ENCODE measurements around the gene FOXP1. TPM values are rescaled to one million over a fixed set of nuclear protein-coding genes. Genes with fewer than 3 reads are reported as not detected.

FOXP1 gene
- polyA plus RNA-seq, 1 donor from 2014 or later = 5.6 TPM

DNA sequence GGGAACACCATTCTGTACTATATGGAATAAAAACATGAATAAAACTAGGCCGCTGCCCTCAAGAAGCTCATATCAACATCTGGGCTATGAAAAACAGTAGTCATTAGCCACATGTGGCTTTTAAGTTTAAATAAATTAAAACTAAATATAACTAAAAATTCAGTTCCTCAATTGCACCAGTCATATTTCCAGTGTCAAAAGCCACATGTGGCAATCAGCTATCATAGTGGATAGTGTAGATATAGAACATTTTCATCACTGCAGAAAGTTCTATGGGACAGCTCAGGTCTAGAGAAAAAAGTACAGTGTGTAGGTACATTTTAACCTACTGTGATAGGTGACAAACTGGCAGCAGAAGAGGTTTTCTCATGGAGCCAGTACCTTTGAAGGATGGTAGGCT, 261.4 kb downstream of the FOXP1 start:
- Histone ChIP-seq H3K4me2 (ENCODE audit: low read length) (no peak overlapping the region), H2AFZ (ENCODE audit: low read depth, low read length) (no peak overlapping the region), H3K27ac (ENCODE audit: low read length) (no peak overlapping the region), H3K9me3 (ENCODE audit: low read length) (no peaks in the 10 kb centered on the region), H3K9ac (ENCODE audit: low read length) (no peak overlapping the region), H3K4me3 (ENCODE audit: low read length) (no peak overlapping the region), H3F3A (ENCODE audit: insufficient read depth, low read length, poor library complexity, severe bottlenecking) (no peaks in the 10 kb centered on the region), H3K9me2 (ENCODE audit: insufficient read depth, low read length) (no peaks in the 10 kb centered on the region), H3K36me3 (ENCODE audit: insufficient read depth, low read length) (no peaks in the 10 kb centered on the region), H4K20me1 (ENCODE audit: insufficient read depth) (no peaks in the 10 kb centered on the region), H3K27me3 (ENCODE audit: insufficient read depth, low read depth, low read length) (no peaks in the 10 kb centered on the region), H3K79me2 (replicated peaks; ENCODE audit: insufficient read depth, low read length) (no peaks in the 10 kb centered on the region)
- TF ChIP-seq TAF1 (IDR thresholded peaks at IDR 0.05; ENCODE audit: low read depth) (no peak), RAD21 (conservative IDR thresholded peaks at IDR 0.05) (no peak), SMC3 (conservative IDR thresholded peaks at IDR 0.05; ENCODE audit: poor library complexity) (no peak), POLR2AphosphoS5 (IDR thresholded peaks at IDR 0.05) (no peak), EP300 (conservative IDR thresholded peaks at IDR 0.05; ENCODE audit: poor library complexity, severe bottlenecking) (no peak), EZH2 (IDR thresholded peaks at IDR 0.05; ENCODE audit: borderline replicate concordance, insufficient read depth, low read length, poor library complexity, severe bottlenecking) (no peak), MXI1 (conservative IDR thresholded peaks at IDR 0.05; ENCODE audit: poor library complexity, severe bottlenecking) (no peak)
- TF ChIP-seq, protein P1, sequence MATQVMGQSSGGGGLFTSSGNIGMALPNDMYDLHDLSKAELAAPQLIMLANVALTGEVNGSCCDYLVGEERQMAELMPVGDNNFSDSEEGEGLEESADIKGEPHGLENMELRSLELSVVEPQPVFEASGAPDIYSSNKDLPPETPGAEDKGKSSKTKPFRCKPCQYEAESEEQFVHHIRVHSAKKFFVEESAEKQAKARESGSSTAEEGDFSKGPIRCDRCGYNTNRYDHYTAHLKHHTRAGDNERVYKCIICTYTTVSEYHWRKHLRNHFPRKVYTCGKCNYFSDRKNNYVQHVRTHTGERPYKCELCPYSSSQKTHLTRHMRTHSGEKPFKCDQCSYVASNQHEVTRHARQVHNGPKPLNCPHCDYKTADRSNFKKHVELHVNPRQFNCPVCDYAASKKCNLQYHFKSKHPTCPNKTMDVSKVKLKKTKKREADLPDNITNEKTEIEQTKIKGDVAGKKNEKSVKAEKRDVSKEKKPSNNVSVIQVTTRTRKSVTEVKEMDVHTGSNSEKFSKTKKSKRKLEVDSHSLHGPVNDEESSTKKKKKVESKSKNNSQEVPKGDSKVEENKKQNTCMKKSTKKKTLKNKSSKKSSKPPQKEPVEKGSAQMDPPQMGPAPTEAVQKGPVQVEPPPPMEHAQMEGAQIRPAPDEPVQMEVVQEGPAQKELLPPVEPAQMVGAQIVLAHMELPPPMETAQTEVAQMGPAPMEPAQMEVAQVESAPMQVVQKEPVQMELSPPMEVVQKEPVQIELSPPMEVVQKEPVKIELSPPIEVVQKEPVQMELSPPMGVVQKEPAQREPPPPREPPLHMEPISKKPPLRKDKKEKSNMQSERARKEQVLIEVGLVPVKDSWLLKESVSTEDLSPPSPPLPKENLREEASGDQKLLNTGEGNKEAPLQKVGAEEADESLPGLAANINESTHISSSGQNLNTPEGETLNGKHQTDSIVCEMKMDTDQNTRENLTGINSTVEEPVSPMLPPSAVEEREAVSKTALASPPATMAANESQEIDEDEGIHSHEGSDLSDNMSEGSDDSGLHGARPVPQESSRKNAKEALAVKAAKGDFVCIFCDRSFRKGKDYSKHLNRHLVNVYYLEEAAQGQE (IDR thresholded peaks at IDR 0.05; ENCODE audit: borderline replicate concordance) = no peak
- TF ChIP-seq, protein P2, sequence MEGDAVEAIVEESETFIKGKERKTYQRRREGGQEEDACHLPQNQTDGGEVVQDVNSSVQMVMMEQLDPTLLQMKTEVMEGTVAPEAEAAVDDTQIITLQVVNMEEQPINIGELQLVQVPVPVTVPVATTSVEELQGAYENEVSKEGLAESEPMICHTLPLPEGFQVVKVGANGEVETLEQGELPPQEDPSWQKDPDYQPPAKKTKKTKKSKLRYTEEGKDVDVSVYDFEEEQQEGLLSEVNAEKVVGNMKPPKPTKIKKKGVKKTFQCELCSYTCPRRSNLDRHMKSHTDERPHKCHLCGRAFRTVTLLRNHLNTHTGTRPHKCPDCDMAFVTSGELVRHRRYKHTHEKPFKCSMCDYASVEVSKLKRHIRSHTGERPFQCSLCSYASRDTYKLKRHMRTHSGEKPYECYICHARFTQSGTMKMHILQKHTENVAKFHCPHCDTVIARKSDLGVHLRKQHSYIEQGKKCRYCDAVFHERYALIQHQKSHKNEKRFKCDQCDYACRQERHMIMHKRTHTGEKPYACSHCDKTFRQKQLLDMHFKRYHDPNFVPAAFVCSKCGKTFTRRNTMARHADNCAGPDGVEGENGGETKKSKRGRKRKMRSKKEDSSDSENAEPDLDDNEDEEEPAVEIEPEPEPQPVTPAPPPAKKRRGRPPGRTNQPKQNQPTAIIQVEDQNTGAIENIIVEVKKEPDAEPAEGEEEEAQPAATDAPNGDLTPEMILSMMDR (IDR thresholded peaks at IDR 0.05; ENCODE audit: poor library complexity, severe bottlenecking) = no peak

DNA sequence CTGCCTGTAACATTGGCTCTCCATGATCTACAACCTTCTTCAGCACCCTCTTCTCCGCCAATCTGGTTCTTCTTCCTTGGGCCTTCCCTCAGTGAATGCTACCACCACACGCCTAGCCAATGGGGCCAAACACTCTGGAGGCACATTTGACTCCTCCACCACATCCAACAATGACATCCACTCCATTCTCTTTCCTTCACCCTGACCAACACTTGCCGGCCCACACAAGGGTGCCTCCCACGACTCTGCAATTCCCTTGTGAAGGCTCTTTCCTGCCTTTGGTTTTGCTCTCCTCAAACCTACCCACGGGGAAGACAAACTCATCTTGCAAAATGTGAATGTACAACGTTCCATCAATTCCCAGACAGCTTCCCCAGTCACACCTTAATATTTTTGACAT, 263.8 kb downstream of the FOXP1 start:
- Histone ChIP-seq H3K9me3 (ENCODE audit: low read length) (no peaks in the 10 kb centered on the region), H3K9ac (ENCODE audit: low read length) (no peak overlapping the region), H3K27ac (ENCODE audit: low read length) (no peak overlapping the region), H3K9me2 (ENCODE audit: insufficient read depth, low read length) (no peaks in the 10 kb centered on the region), H2AFZ (ENCODE audit: low read depth, low read length) (no peak overlapping the region), H3K27me3 (ENCODE audit: insufficient read depth, low read depth, low read length) (no peaks in the 10 kb centered on the region), H3F3A (ENCODE audit: insufficient read depth, low read length, poor library complexity, severe bottlenecking) (no peaks in the 10 kb centered on the region), H4K20me1 (ENCODE audit: insufficient read depth) (no peaks in the 10 kb centered on the region), H3K79me2 (replicated peaks; ENCODE audit: insufficient read depth, low read length) (no peaks in the 10 kb centered on the region), H3K36me3 (ENCODE audit: insufficient read depth, low read length) (no peaks in the 10 kb centered on the region), H3K4me2 (ENCODE audit: low read length) (no peak overlapping the region), H3K4me3 (ENCODE audit: low read length) (no peak overlapping the region)
- no peak for TF ChIP-seq RAD21 (conservative IDR thresholded peaks at IDR 0.05)
- TF ChIP-seq, protein P1 (IDR thresholded peaks at IDR 0.05; ENCODE audit: borderline replicate concordance) = no peak
- TF ChIP-seq POLR2AphosphoS5 (IDR thresholded peaks at IDR 0.05) = no peak
